MCF 10A (cell line): Measurements from ENCODE around the gene SMYD5. TPM values are rescaled to one million over a fixed set of nuclear protein-coding genes. Genes with fewer than 3 reads are reported as not detected.
A peak's percentile ranks its signal among the peaks of the same experiment; 100 is the strongest.

Experiments used
- BruUV-seq: library from RNA; stranded (reverse); fragments of 400-500 nt; replicated peaks from 2 replicates; lab custom pipeline; 2021; lab: Mats Ljungman, UMichigan
- CTCF ChIA-PET: fragments of 300-600 bp; sonication (Branson Sonifier 250); formaldehyde crosslinking; extraction: SDS; loops from one replicate; lab custom pipeline; 2021; ENCODE audit warnings: antibody characterized with exemption, inconsistent platforms; lab: Yijun Ruan, JAX
- POLR2A ChIA-PET: fragments of 300-600, 350-650 bp; sonication (Branson Sonifier 250); formaldehyde crosslinking; extraction: SDS; loops from one replicate; lab custom pipeline; 2020; ENCODE audit warnings: antibody characterized with exemption, inconsistent platforms; lab: Yijun Ruan, JAX
- DNase-seq: peaks from one replicate; pipeline ENCODE4 v3.0.0-alpha.2; 2018; ENCODE audit not compliant: unreplicated experiment
- H3K27ac Mint-ChIP-seq: one replicate; pipeline ENCODE4 v1.8.0; 2022; ENCODE audit warnings: mild to moderate bottlenecking, low read depth, mixed read lengths; ENCODE audit not compliant: unreplicated experiment
- H3K27me3 Mint-ChIP-seq: one replicate; pipeline ENCODE4 v1.8.0; 2022; ENCODE audit warnings: mixed read lengths; ENCODE audit not compliant: insufficient read depth, unreplicated experiment
- H3K36me3 Mint-ChIP-seq: one replicate; pipeline ENCODE4 v1.8.0; 2022; ENCODE audit warnings: mild to moderate bottlenecking, moderate library complexity, mixed read lengths; ENCODE audit not compliant: insufficient read depth, unreplicated experiment
- H3K4me1 Mint-ChIP-seq: one replicate; pipeline ENCODE4 v1.8.0; 2022; ENCODE audit warnings: mixed read lengths; ENCODE audit not compliant: insufficient read depth, unreplicated experiment
- H3K4me3 Mint-ChIP-seq: one replicate; pipeline ENCODE4 v1.8.0; 2022; ENCODE audit warnings: mild to moderate bottlenecking, moderate library complexity, mixed read lengths; ENCODE audit not compliant: unreplicated experiment
- H3K9me3 Mint-ChIP-seq: one replicate; pipeline ENCODE4 v1.8.0; 2022; ENCODE audit warnings: mixed read lengths; ENCODE audit not compliant: unreplicated experiment
- CTCF ChIP-seq: fragments of 200-600 bp; IDR thresholded peaks from one replicate; pipeline ENCODE4 v1.8.0; 2022; ENCODE audit warnings: antibody characterized with exemption, mild to moderate bottlenecking; ENCODE audit not compliant: unreplicated experiment
- intact Hi-C: fragments of 100-400 bp; cut with micrococcal nuclease; formaldehyde crosslinking; loops from 2 replicates; pipeline ENCODE4 v1.14.1; 2022
- total RNA-seq: library from RNA; stranded (reverse); gene quantifications from 2 replicates; pipeline ENCODE4 v1.2.3, GENCODE V29; 2022

The SMYD5 gene
- total RNA-seq, 1 experiment from 2014 or later, result 34.4 TPM

GRCh38 chr2:73233932-73234832, 20.1 kb downstream of the SMYD5 start, which contains the start of gene CCT7:
TSS of gene CCT7 (plus strand) at chr2:73234308. CDS start at chr2:73234379, 71 bp downstream.
- no peak for TF ChIP-seq CTCF
- H3K4me1 Mint-ChIP-seq, result peaks cover 23% of the 10 kb centered on the region
- no peaks in the 10 kb centered on the region for H3K27me3 Mint-ChIP-seq
- DNase-seq, result peak; percentile 93
- peaks cover 25% of the 10 kb centered on the region for H3K36me3 Mint-ChIP-seq
- H3K27ac Mint-ChIP-seq, result peak within 1 kb of the TSS; percentile 98
- TSS peak; percentile 69 for BruUV-seq
- no peaks in the 10 kb centered on the region for H3K9me3 Mint-ChIP-seq
- ChIA-PET POLR2A (interaction anchor here (0.7 to 9.2 kb wide), 10 partner anchors 10 to 503 kb away, joined by 3 to 74 read pairs (median 10); partner anchors contain the start of genes RAB11FIP5, SMYD5 and TPRKB), CTCF (interaction anchor here (1.0 to 8.1 kb wide), 3 partner anchors 21 to 55 kb away, joined by 3 to 36 read pairs (median 20); partner anchors contain the start of gene SMYD5)
- intact Hi-C loops, result no loop called here
- H3K4me3 Mint-ChIP-seq, result peak within 1 kb of the TSS; percentile 75

GRCh38 chr2:73235315-73236028, 21.4 kb downstream of the SMYD5 start:
- TF ChIP-seq CTCF, result no peak
- Mint-ChIP-seq H3K4me1 (peaks cover 23% of the 10 kb centered on the region), H3K36me3 (peaks cover 31% of the 10 kb centered on the region), H3K4me3 (peak overlapping the region; percentile 75), H3K27me3 (no peaks in the 10 kb centered on the region), H3K9me3 (no peaks in the 10 kb centered on the region), H3K27ac (peak overlapping the region; percentile 98)
- ChIA-PET POLR2A (interaction anchor here (0.8 to 9.2 kb wide), 6 partner anchors 9 to 165 kb away, joined by 4 to 74 read pairs (median 8); no protein-coding TSS in a partner anchor), CTCF (interaction anchor here (0.5 to 8.1 kb wide), 8 partner anchors 15 to 962 kb away, joined by 3 to 36 read pairs (median 3); partner anchors contain the start of gene SMYD5)
- BruUV-seq, result no TSS peak
- no peak for DNase-seq
- intact Hi-C loops, result no loop called here

GRCh38 chr2:73237168-73237567, 23.1 kb downstream of the SMYD5 start:
- Mint-ChIP-seq H3K36me3 (peaks cover 44% of the 10 kb centered on the region), H3K27ac (no peak overlapping the region), H3K27me3 (no peaks in the 10 kb centered on the region), H3K4me3 (no peak overlapping the region), H3K9me3 (no peaks in the 10 kb centered on the region), H3K4me1 (peaks cover 23% of the 10 kb centered on the region)
- TF ChIP-seq CTCF, result no peak
- ChIA-PET CTCF (interaction anchor here (0.8 to 8.1 kb wide), 6 partner anchors 8 to 1352 kb away, joined by 3 to 36 read pairs (median 4); partner anchors contain the start of gene SMYD5), POLR2A (interaction anchor here (1.1 kb wide), 1 partner anchor 19 kb away, joined by 3 read pairs; no protein-coding TSS in a partner anchor)
- intact Hi-C loops, result no loop called here
- DNase-seq, result no peak
- BruUV-seq, result no TSS peak
